Mammary epithelial cell (primary cell): ENCODE results near the gene EIF4G2.

Experiments used
- CTCF ChIP-seq, 2 donors: IDR thresholded peaks in 1 of 2; conservative IDR thresholded peaks in 1 of 2; 2 replicates each; pipeline ENCODE4 v1.5.1; 2011 to 2012; ENCODE audit warnings: inconsistent platforms in 2 of 2, low read length in 2 of 2, mild to moderate bottlenecking in 2 of 2, control low read depth in 1 of 2, low read depth in 1 of 2; ENCODE audit not compliant: insufficient read depth in 1 of 2; ENCODE audit errors: extremely low read depth in 1 of 2
- EZH2 ChIP-seq: IDR thresholded peaks from 2 replicates; pipeline ENCODE4 v1.6.1; 2012; ENCODE audit warnings: low read length, inconsistent platforms, borderline replicate concordance

GRCh38 chr11:10844796-10845195 lies 36.1 kb upstream of the EIF4G2 start:
- TF ChIP-seq CTCF (conservative IDR thresholded peaks at IDR 0.05 in 1 of 2, IDR thresholded peaks at IDR 0.05 in 1 of 2; ENCODE audit: extremely low read depth in 1 of 2, insufficient read depth in 1 of 2, low read depth in 1 of 2, low read length in 2 of 2) = no peak
- no peak for TF ChIP-seq EZH2
